Stomach (tissue), 4 donors: ENCODE data around the gene WBP2.

ENCODE experiments used
- POLR2A ChIP-seq, 4 donors: fragments of 450-650 bp; IDR thresholded peaks; one replicate each; pipeline ENCODE4 v1.6.1; 2016; ENCODE audit warnings: antibody characterized with exemption in 4 of 4, control low read depth in 2 of 4, mild to moderate bottlenecking in 1 of 4, moderate library complexity in 1 of 4
- POLR2AphosphoS5 ChIP-seq, 3 donors: sonication (generic); formaldehyde crosslinking; IDR thresholded peaks; one replicate each; pipeline ENCODE4 v1.6.1; 2016; ENCODE audit warnings: antibody characterized with exemption in 3 of 3
- TF ChIP-seq, protein P1 (sequence below), 7 experiments: fragments of 450-650 bp in 4 of 7; fragments of 200-600 bp in 3 of 7; sonication (generic) in 3 of 7; IDR thresholded peaks; one replicate each; pipeline ENCODE4 v1.5.1; 2016 to 2019; ENCODE audit warnings: antibody characterized with exemption in 7 of 7, control low read depth in 2 of 7, mild to moderate bottlenecking in 1 of 7

DNA sequence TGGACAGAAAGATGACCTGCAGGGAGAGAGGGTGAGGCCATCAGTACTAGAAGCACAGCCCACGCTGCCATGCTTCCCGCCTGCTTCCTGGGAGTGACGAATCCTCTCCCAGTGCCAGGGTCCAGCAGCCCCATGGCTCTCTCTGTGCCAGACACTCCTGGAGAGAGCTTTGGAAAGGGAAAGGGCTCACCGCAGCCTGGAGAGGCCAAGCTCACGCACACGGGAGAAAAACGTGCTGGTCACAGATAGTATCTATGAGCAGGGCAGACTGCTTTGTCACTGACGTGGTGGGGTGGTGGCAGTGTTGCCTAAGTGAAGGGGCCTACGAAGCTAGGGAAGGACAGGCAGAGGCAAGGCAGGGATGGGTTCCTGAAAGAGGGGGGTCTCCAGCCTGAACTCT is 5.4 kb downstream of the WBP2 start:
- TF ChIP-seq, protein P1, sequence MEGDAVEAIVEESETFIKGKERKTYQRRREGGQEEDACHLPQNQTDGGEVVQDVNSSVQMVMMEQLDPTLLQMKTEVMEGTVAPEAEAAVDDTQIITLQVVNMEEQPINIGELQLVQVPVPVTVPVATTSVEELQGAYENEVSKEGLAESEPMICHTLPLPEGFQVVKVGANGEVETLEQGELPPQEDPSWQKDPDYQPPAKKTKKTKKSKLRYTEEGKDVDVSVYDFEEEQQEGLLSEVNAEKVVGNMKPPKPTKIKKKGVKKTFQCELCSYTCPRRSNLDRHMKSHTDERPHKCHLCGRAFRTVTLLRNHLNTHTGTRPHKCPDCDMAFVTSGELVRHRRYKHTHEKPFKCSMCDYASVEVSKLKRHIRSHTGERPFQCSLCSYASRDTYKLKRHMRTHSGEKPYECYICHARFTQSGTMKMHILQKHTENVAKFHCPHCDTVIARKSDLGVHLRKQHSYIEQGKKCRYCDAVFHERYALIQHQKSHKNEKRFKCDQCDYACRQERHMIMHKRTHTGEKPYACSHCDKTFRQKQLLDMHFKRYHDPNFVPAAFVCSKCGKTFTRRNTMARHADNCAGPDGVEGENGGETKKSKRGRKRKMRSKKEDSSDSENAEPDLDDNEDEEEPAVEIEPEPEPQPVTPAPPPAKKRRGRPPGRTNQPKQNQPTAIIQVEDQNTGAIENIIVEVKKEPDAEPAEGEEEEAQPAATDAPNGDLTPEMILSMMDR (IDR thresholded peaks at IDR 0.05), result no peak
- no peak for TF ChIP-seq POLR2AphosphoS5 (IDR thresholded peaks at IDR 0.05)
- no peak for TF ChIP-seq POLR2A (IDR thresholded peaks at IDR 0.05)
